GM21381 (cell line): ENCODE results near the gene NPY4R2.
"Not testable (repeated sequence)": the region's sequence is repeated elsewhere in the genome, so short reads cannot be mapped to it uniquely, and the experiment has no call there.

Experiments used
- ATAC-seq: cut with Tn5 transposase; IDR thresholded peaks from one replicate; pipeline ENCODE4 v1.9.1; 2021; ENCODE audit warnings: mild to moderate bottlenecking, moderate library complexity; ENCODE audit not compliant: unreplicated experiment

Gene NPY4R2

GRCh38 chr10:47932824-47933223 lies 14.4 kb downstream of the NPY4R2 start:
- ATAC-seq: not testable (repeated sequence)

- ATAC-seq: not testable (repeated sequence)
Observed at GRCh38 chr10:47933462-47933861, 15.0 kb downstream of the NPY4R2 start.

- ATAC-seq: not testable (repeated sequence)
Observed at GRCh38 chr10:47936772-47937228, 18.3 kb downstream of the NPY4R2 start.

GRCh38 chr10:47937634-47938033 lies 19.2 kb downstream of the NPY4R2 start:
- not testable (repeated sequence) for ATAC-seq

- not testable (repeated sequence) for ATAC-seq
Observed at GRCh38 chr10:47940821-47941220, 22.4 kb downstream of the NPY4R2 start.

- not testable (repeated sequence) for ATAC-seq
Observed at GRCh38 chr10:47941379-47941778, 22.9 kb downstream of the NPY4R2 start.

- ATAC-seq: not testable (repeated sequence)
Observed at GRCh38 chr10:47942351-47943019, 24.0 kb downstream of the NPY4R2 start.

- ATAC-seq: not testable (repeated sequence)
Observed at GRCh38 chr10:47943328-47943727, 24.9 kb downstream of the NPY4R2 start.

- ATAC-seq: not testable (repeated sequence)
Observed at GRCh38 chr10:47947424-47947823, 29.0 kb downstream of the NPY4R2 start.

- not testable (repeated sequence) for ATAC-seq
Observed at GRCh38 chr10:47957158-47957557, 38.7 kb downstream of the NPY4R2 start.

GRCh38 chr10:47959677-47960076 lies 41.2 kb downstream of the NPY4R2 start:
- not testable (repeated sequence) for ATAC-seq

- ATAC-seq: not testable (repeated sequence)
Observed at GRCh38 chr10:47960699-47961098, 42.2 kb downstream of the NPY4R2 start.

GRCh38 chr10:47962785-47963184 lies 44.3 kb downstream of the NPY4R2 start:
- ATAC-seq: not testable (repeated sequence)

GRCh38 chr10:47964280-47965063 lies 46.0 kb downstream of the NPY4R2 start:
- ATAC-seq: not testable (repeated sequence)

GRCh38 chr10:47968988-47969387 lies 50.5 kb downstream of the NPY4R2 start:
- ATAC-seq: not testable (repeated sequence)

- ATAC-seq: not testable (repeated sequence)
Observed at GRCh38 chr10:47970047-47970446, 51.6 kb downstream of the NPY4R2 start.

- ATAC-seq: not testable (repeated sequence)
Observed at GRCh38 chr10:47971598-47971997, 53.1 kb downstream of the NPY4R2 start.

GRCh38 chr10:47972077-47972476 lies 53.6 kb downstream of the NPY4R2 start:
- not testable (repeated sequence) for ATAC-seq
